Mesenteric fat pad (tissue), 1 donor: ENCODE measurements around the gene ZNF436. TPM values are rescaled to one million over a fixed set of nuclear protein-coding genes. Genes with fewer than 3 reads are reported as not detected.
"Not testable (repeated sequence)": the region's sequence is repeated elsewhere in the genome, so short reads cannot be mapped to it uniquely, and the experiment has no call there.

Source experiments
- DNase-seq: peaks from one replicate; pipeline ENCODE4 v3.0.0-alpha.2; 2020; ENCODE audit warnings: low spot score
- total RNA-seq: library from RNA; stranded (reverse); fragmentation: NEBNext Ultra II Directional; extraction: Animal tissue kit (Norgen Biotek cat#: 25700); gene quantifications from one replicate; pipeline ENCODE4 v1.2.1, GENCODE V29; 2021
- donor health status: DM: yes; HTN: yes; CAD: no.

ZNF436 gene
- total RNA-seq, 1 donor from 2014 or later = 18.8 TPM

DNA sequence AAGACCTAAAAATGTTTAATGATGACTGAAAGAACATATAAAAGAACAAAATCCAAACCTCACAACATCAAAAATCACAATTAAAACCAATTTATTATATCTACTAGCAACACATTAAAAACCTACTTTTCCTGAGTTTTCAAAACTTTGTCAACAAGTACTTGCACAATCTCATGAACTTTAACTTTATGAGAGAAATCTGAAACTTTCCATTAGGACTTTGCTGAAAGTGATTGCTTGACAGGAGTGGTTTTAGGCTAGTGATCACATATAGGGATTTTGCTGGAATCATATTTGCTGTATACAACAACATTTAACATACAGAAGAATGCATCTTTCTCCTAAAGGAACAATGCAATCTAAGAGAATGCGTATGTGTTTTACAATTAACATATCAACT is 38.8 kb downstream of the ZNF436 start:
- no peak for DNase-seq

- no peak for DNase-seq
Measured at GRCh38 chr1:23325393-23325792, 44.2 kb downstream of the ZNF436 start.

GRCh38 chr1:23322770-23323169 is 46.9 kb downstream of the ZNF436 start:
- DNase-seq = no peak

DNA sequence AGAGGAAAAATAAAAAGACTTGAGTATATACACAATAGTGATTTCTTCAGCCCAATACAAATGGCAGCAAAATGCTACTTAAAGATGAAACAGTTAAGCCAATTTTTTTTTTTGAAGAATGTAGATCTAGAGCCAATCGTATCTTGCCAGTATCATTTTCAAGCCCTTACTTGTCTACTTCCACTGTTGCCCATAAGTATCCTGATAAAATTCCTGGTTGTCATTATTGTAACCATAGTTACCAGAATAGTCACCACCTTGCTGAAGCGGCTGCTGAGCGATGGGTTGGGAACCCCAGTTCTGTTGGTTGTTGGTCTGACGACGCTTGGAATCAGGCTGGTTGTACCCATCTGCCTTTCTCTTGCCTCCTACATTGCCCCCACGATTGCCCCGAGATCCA is 59.4 kb downstream of the ZNF436 start:
- DNase-seq = not testable (repeated sequence)

Other genes with a start within 250 kb of the ZNF436 start
- gene LUZP1, start 201.0 kb downstream of the ZNF436 start, total RNA-seq = 48.6 TPM
- not detected for gene HTR1D, start 152.3 kb downstream of the ZNF436 start, total RNA-seq
- gene HNRNPR, start 25.6 kb downstream of the ZNF436 start, total RNA-seq = 111 TPM
- gene TCEA3, start 54.9 kb upstream of the ZNF436 start, total RNA-seq = 8.3 TPM
- 37.6 TPM for gene ASAP3, start 114.3 kb upstream of the ZNF436 start, total RNA-seq
- gene E2F2, start 161.4 kb upstream of the ZNF436 start, total RNA-seq = 0.29 TPM
- gene ID3, start 189.7 kb upstream of the ZNF436 start, total RNA-seq = 168 TPM